Measurements from ENCODE around the gene C14orf119.

Gene C14orf119

GRCh38 chr14:23056956-23057756 is 38.1 kb upstream of the C14orf119 start, which contains the start of gene CDH24:
CDH24 (minus strand) TSS chr14:23057520; CDS start chr14:23055733, 1,787 bp downstream.
- no peaks in the 10 kb centered on the region for H3K9me3 Mint-ChIP-seq
- peak; percentile 74 for ATAC-seq
- peak within 1 kb of the TSS; percentile 82 to 84 for H3K4me3 Mint-ChIP-seq
- peaks cover 32% of the 10 kb centered on the region for H3K4me1 Mint-ChIP-seq
- peak; percentile 68 to 80 for DNase-seq
- peaks cover 17% of the 10 kb centered on the region for H3K27me3 Mint-ChIP-seq
- peak within 1 kb of the TSS; percentile 41 to 81 for H3K27ac Mint-ChIP-seq

- Mint-ChIP-seq H3K27me3 (peaks cover 17% of the 10 kb centered on the region), H3K27ac (peak overlapping the region; percentile 41 to 81), H3K4me1 (peaks cover 32% of the 10 kb centered on the region), H3K4me3 (peak overlapping the region; percentile 75 to 76), H3K9me3 (no peaks in the 10 kb centered on the region)
- peak; percentile 79 for ATAC-seq
- peak; percentile 83 to 84 for DNase-seq
Measured at GRCh38 chr14:23057757-23058653, 37.3 kb upstream of the C14orf119 start.

GRCh38 chr14:23058654-23059504 is 36.4 kb upstream of the C14orf119 start:
- peak overlapping the region in 1 of 2 donors; percentile 8 for H3K4me3 Mint-ChIP-seq

GRCh38 chr14:23060536-23061260 is 34.6 kb upstream of the C14orf119 start:
- Mint-ChIP-seq H3K27ac (no peak overlapping the region), H3K4me3 (no peak overlapping the region), H3K27me3 (peaks cover 16% of the 10 kb centered on the region), H3K9me3 (no peaks in the 10 kb centered on the region), H3K4me1 (peaks cover 25% of the 10 kb centered on the region)
- ATAC-seq (no peak), DNase-seq (no peak)

More at GRCh38 chr14:23058654-23059504, 36.4 kb upstream of the C14orf119 start:
- peaks cover 17% of the 10 kb centered on the region for H3K27me3 Mint-ChIP-seq
- peaks cover 32% of the 10 kb centered on the region for H3K4me1 Mint-ChIP-seq
- DNase-seq (no peak), ATAC-seq (no peak)
- H3K9me3 Mint-ChIP-seq = no peaks in the 10 kb centered on the region
- no peak overlapping the region for H3K27ac Mint-ChIP-seq

GRCh38 chr14:23062002-23062401 is 33.3 kb upstream of the C14orf119 start:
- DNase-seq (no peak), ATAC-seq (no peak)
- no peaks in the 10 kb centered on the region for H3K9me3 Mint-ChIP-seq

GRCh38 chr14:23063601-23064000 is 31.7 kb upstream of the C14orf119 start:
- H3K27me3 Mint-ChIP-seq = no peaks in the 10 kb centered on the region
- ATAC-seq (no peak), DNase-seq (no peak)
- no peak overlapping the region for H3K4me3 Mint-ChIP-seq
- no peaks in the 10 kb centered on the region for H3K9me3 Mint-ChIP-seq
- no peak overlapping the region for H3K27ac Mint-ChIP-seq
- H3K4me1 Mint-ChIP-seq = peaks cover 19% of the 10 kb centered on the region

More at GRCh38 chr14:23062002-23062401, 33.3 kb upstream of the C14orf119 start:
- peaks cover 3% of the 10 kb centered on the region for H3K27me3 Mint-ChIP-seq
- peaks cover 22% of the 10 kb centered on the region for H3K4me1 Mint-ChIP-seq
- no peak overlapping the region for H3K4me3 Mint-ChIP-seq
- no peak overlapping the region for H3K27ac Mint-ChIP-seq

GRCh38 chr14:23066368-23066767 is 28.9 kb upstream of the C14orf119 start:
- no peaks in the 10 kb centered on the region for H3K9me3 Mint-ChIP-seq
- H3K27me3 Mint-ChIP-seq = no peaks in the 10 kb centered on the region
- peak overlapping the region in 1 of 2 donors; percentile 54 for H3K27ac Mint-ChIP-seq
- no peak overlapping the region for H3K4me3 Mint-ChIP-seq
- no peak for ATAC-seq
- peaks cover 42% of the 10 kb centered on the region for H3K4me1 Mint-ChIP-seq
- DNase-seq = peak in 1 of 2 donors; percentile 4

GRCh38 chr14:23066855-23067744 is 28.2 kb upstream of the C14orf119 start:
- no peak for ATAC-seq
- DNase-seq = peak in 1 of 2 donors; percentile 7
- no peaks in the 10 kb centered on the region for H3K9me3 Mint-ChIP-seq
- H3K4me1 Mint-ChIP-seq = peaks cover 50% of the 10 kb centered on the region
- H3K4me3 Mint-ChIP-seq = no peak overlapping the region
- H3K27ac Mint-ChIP-seq = no peak overlapping the region
- H3K27me3 Mint-ChIP-seq = no peaks in the 10 kb centered on the region

GRCh38 chr14:23067847-23068788 is 27.2 kb upstream of the C14orf119 start:
- H3K4me3 Mint-ChIP-seq = peak overlapping the region; percentile 35 to 50
- H3K9me3 Mint-ChIP-seq = no peaks in the 10 kb centered on the region
- H3K27me3 Mint-ChIP-seq = no peaks in the 10 kb centered on the region
- H3K4me1 Mint-ChIP-seq = peaks cover 54% of the 10 kb centered on the region
- ATAC-seq = no peak
- DNase-seq = peak in 1 of 2 donors; percentile 4
- peak overlapping the region; percentile 66 to 92 for H3K27ac Mint-ChIP-seq

- ATAC-seq (peak; percentile 83), DNase-seq (peak; percentile 67 to 77)
- Mint-ChIP-seq H3K4me1 (peaks cover 54% of the 10 kb centered on the region), H3K27me3 (no peaks in the 10 kb centered on the region), H3K9me3 (no peaks in the 10 kb centered on the region), H3K4me3 (peak overlapping the region; percentile 35 to 50), H3K27ac (peak overlapping the region; percentile 66 to 92)
Measured at GRCh38 chr14:23068789-23069412, 26.4 kb upstream of the C14orf119 start.

- H3K4me1 Mint-ChIP-seq = peaks cover 54% of the 10 kb centered on the region
- ATAC-seq (no peak), DNase-seq (no peak)
- H3K4me3 Mint-ChIP-seq = no peak overlapping the region
- H3K9me3 Mint-ChIP-seq = no peaks in the 10 kb centered on the region
- no peaks in the 10 kb centered on the region for H3K27me3 Mint-ChIP-seq
- peak overlapping the region in 1 of 2 donors; percentile 59 for H3K27ac Mint-ChIP-seq
Measured at GRCh38 chr14:23069413-23069806, 25.9 kb upstream of the C14orf119 start.

Data from stimulated activated naive CD8-positive, alpha-beta T cell treated with anti-CD3 and anti-CD28 coated beads, Interleukin-15, amount 100 ng/mL, for 72 hours (primary cell).